Neuron (in vitro differentiated cells): ENCODE results near the gene PREP.
"Not testable (repeated sequence)": the region's sequence is repeated elsewhere in the genome, so short reads cannot be mapped to it uniquely, and the experiment has no call there.

Experiments
- H2AFZ ChIP-seq: one replicate; pipeline ENCODE4 v1.6.1; 2013; ENCODE audit warnings: low read depth, mild to moderate bottlenecking, inconsistent platforms, low read length, moderate library complexity
- H3K27me3 ChIP-seq: one replicate; pipeline ENCODE4 v1.6.1; 2013; ENCODE audit warnings: low read length; ENCODE audit not compliant: insufficient read depth
- H3K36me3 ChIP-seq: one replicate; pipeline ENCODE4 v1.6.1; 2013; ENCODE audit warnings: low read length; ENCODE audit not compliant: insufficient read depth
- H3K4me1 ChIP-seq: one replicate; pipeline ENCODE4 v1.6.1; 2013; ENCODE audit warnings: low read length; ENCODE audit not compliant: insufficient read depth
- H3K4me3 ChIP-seq: 2 replicates; pipeline ENCODE4 v1.5.1; 2013; ENCODE audit warnings: mild to moderate bottlenecking, low read length, moderate library complexity
- H3K9me3 ChIP-seq: one replicate; pipeline ENCODE4 v1.6.1; 2013; ENCODE audit warnings: low read length

Gene PREP

GRCh38 chr6:105352037-105352617, 50.8 kb downstream of the PREP start:
- Histone ChIP-seq H3K4me1 (no peaks in the 10 kb centered on the region), H3K36me3 (peaks cover 16% of the 10 kb centered on the region), H3K4me3 (no peak overlapping the region), H2AFZ (no peak overlapping the region), H3K27me3 (no peaks in the 10 kb centered on the region), H3K9me3 (peaks cover 3% of the 10 kb centered on the region)

- no peak overlapping the region for H2AFZ ChIP-seq
- H3K27me3 ChIP-seq = no peaks in the 10 kb centered on the region
- H3K36me3 ChIP-seq = peaks cover 14% of the 10 kb centered on the region
- peaks cover 14% of the 10 kb centered on the region for H3K4me1 ChIP-seq
- no peaks in the 10 kb centered on the region for H3K9me3 ChIP-seq
- no peak overlapping the region for H3K4me3 ChIP-seq
Measured at GRCh38 chr6:105348897-105349296, 54.0 kb downstream of the PREP start.

DNA sequence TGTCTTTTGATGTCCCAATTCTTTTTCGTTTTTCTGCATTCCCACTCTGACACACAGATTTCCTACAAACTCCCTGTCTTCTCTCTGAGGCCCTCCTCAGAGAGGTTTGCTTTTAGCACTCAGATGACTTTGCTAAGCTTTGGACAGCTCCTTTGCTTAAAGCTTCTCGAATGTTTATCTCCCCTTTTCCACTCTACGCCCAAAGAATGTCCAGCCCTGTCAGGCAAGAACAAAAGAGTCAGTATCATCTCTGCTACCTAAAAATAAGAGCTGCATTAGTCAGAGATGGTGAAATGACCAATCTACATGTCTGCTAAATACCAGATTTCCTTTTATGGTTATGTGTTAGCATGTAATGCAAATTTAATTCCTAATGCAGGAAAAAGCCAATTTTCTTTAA, 56.8 kb downstream of the PREP start:
- H3K27me3 ChIP-seq = no peaks in the 10 kb centered on the region
- peaks cover 14% of the 10 kb centered on the region for H3K4me1 ChIP-seq
- no peak overlapping the region for H3K4me3 ChIP-seq
- H2AFZ ChIP-seq = no peak overlapping the region
- peaks cover 4% of the 10 kb centered on the region for H3K36me3 ChIP-seq
- H3K9me3 ChIP-seq = no peaks in the 10 kb centered on the region

GRCh38 chr6:105345506-105345905, 57.4 kb downstream of the PREP start:
- no peak overlapping the region for H3K4me3 ChIP-seq
- H2AFZ ChIP-seq = no peak overlapping the region
- peaks cover 4% of the 10 kb centered on the region for H3K36me3 ChIP-seq
- H3K9me3 ChIP-seq = no peaks in the 10 kb centered on the region
- H3K27me3 ChIP-seq = no peaks in the 10 kb centered on the region
- peaks cover 14% of the 10 kb centered on the region for H3K4me1 ChIP-seq

- Histone ChIP-seq H3K36me3 (peaks cover 4% of the 10 kb centered on the region), H3K27me3 (no peaks in the 10 kb centered on the region), H3K4me3 (no peak overlapping the region), H3K4me1 (peaks cover 14% of the 10 kb centered on the region), H3K9me3 (no peaks in the 10 kb centered on the region), H2AFZ (no peak overlapping the region)
Measured at GRCh38 chr6:105344881-105345370, 58.0 kb downstream of the PREP start.

DNA sequence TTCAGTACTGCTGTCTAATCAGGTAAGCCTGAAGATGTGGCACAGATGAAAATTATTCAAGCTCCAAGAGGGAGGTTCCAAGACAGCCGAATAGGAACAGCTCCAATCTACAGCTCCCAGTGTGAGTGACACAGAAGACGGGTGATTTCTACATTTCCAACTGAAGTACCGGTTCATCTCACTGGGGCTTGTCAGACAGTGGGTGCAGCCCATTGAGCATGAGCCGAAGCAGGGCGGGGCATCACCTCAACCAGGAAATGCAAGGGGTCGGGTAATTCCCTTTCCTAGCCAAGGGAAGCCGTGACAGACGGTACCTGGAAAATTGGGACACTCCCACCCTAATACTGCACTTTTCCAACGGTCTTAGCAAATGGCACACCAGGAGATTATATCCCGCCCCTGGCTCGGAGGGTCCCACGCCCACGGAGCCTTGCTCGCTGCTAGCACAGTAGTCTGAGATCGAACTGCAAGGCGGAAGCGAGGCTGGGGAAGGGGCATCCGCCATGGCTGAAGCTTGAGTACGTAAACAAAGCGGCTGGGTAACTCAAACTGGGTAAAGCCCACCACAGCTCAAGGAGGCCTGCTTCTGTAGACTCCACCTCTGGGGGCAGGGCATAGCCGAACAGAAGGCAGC, 64.4 kb downstream of the PREP start:
- not testable (repeated sequence) for H3K27me3 ChIP-seq, H3K4me1 ChIP-seq, H3K36me3 ChIP-seq, H3K9me3 ChIP-seq, H3K4me3 ChIP-seq, H2AFZ ChIP-seq

DNA sequence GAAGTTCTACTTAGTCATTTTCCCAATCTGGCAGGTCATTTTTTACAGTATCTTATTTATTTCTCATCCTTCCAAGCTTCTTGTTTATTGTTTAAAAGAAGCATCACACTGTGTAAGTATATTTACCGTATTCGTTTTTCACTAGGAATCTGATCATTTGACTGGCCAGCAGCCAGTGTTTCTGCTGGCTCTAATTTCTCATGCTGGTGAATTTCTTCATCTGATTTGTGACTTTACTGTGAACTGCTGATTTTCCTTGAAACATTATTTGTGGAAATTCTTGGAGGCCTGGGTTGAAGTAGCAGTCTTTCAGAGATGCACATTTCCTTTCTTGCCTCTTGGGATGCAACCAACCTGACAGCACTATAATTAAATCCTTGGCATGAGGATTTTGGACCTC, 65.9 kb downstream of the PREP start:
- peaks cover 3% of the 10 kb centered on the region for H3K4me1 ChIP-seq
- H3K9me3 ChIP-seq = peaks cover 2% of the 10 kb centered on the region
- H2AFZ ChIP-seq = no peak overlapping the region
- H3K27me3 ChIP-seq = no peaks in the 10 kb centered on the region
- H3K4me3 ChIP-seq = no peak overlapping the region
- H3K36me3 ChIP-seq = no peaks in the 10 kb centered on the region

GRCh38 chr6:105332576-105332975, 70.3 kb downstream of the PREP start:
- H3K4me3 ChIP-seq = no peak overlapping the region
- peaks cover 3% of the 10 kb centered on the region for H3K4me1 ChIP-seq
- no peaks in the 10 kb centered on the region for H3K9me3 ChIP-seq
- peaks cover 16% of the 10 kb centered on the region for H3K36me3 ChIP-seq
- H3K27me3 ChIP-seq = no peaks in the 10 kb centered on the region
- H2AFZ ChIP-seq = no peak overlapping the region

DNA sequence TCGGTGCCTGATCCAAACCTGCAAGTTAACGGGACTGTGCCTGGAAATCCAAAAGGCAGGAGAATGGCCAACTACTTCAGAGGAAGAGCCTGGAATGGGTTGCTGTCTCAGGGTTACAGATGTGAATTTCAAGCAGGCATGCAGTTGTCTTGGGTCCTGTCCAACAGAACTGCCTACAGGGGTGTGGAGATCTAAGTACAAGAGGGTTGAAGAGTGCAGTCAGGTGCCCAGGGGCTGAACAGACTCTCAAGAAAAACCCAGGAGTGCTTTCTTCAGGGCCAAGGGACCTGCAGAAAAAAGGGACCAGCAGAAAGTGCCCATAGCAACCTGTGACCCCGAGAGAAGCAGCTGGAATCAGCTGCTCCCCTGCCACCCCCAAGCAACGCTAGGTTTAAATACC, 71.0 kb downstream of the PREP start:
- Histone ChIP-seq H3K4me3 (no peak overlapping the region), H3K4me1 (peaks cover 3% of the 10 kb centered on the region), H2AFZ (no peak overlapping the region), H3K27me3 (no peaks in the 10 kb centered on the region), H3K36me3 (peaks cover 22% of the 10 kb centered on the region), H3K9me3 (no peaks in the 10 kb centered on the region)

DNA sequence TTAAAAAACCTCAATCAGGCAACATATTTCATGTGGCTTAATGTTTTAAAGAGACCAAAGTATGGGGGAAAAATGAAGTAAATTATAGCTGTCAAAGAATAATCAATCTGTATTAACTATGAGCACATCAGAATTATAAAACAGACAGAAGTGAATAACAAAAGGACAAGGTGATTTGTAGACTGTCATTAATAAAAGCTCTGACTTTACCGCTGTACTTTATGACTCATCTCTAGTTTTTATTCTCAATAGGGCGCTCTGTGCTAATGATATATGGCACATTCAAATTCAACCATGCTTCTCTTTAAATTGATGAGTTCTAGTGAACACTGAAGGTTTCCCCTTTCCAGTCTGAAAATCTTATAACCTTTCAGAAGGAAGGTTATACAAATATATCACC, 72.0 kb downstream of the PREP start:
- Histone ChIP-seq H3K4me3 (no peak overlapping the region), H2AFZ (no peak overlapping the region), H3K9me3 (no peaks in the 10 kb centered on the region), H3K36me3 (peaks cover 22% of the 10 kb centered on the region), H3K4me1 (peaks cover 3% of the 10 kb centered on the region), H3K27me3 (no peaks in the 10 kb centered on the region)

GRCh38 chr6:105330364-105330763, 72.5 kb downstream of the PREP start:
- Histone ChIP-seq H2AFZ (no peak overlapping the region), H3K4me3 (no peak overlapping the region), H3K4me1 (peaks cover 3% of the 10 kb centered on the region), H3K27me3 (no peaks in the 10 kb centered on the region), H3K9me3 (no peaks in the 10 kb centered on the region), H3K36me3 (peaks cover 22% of the 10 kb centered on the region)

DNA sequence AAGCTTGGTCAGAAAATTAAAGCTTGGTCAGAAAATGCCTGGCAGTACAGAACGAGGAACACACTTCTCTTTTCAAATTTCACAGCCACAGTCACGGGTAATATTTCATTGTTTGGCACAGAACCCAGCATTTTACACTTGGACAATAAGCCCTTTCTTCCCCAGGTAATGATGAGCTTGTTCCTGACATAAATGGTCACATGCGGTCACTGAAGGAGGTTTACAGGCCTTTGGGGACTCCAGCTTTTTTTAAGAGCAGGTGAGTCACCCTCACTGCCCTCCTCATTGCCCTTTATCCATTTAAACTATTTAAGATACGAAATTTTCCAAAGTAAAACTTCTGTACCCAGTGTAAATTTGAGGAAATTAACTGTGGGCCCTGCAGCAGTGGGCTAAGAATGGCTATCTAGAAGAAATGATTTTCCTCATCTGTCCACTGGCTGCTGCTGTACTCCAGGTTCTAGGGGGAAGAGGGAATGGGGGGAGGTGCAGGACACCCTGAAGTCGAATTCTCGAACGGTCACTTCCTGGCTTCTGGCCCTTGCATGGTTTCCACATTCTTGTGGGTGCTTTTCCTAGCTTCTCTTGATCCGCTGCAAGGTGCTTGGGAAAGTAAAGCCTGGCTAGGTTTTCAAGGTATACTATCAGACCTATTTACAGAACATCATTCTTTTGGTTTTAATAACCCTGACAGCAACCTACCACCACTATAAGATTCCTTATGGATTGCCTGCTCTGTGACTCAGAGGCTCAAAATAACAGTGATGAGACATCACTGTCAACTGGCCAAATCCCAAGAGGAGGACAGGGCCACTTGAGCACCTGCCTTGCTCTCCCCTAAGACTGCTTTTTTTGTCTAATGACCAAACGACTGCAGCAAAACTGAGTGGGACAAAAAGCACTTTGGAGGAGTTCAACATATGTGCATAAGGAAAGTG, 75.8 kb downstream of the PREP start:
- Histone ChIP-seq H3K4me1 (no peaks in the 10 kb centered on the region), H3K9me3 (no peaks in the 10 kb centered on the region), H3K27me3 (no peaks in the 10 kb centered on the region), H3K36me3 (peaks cover 33% of the 10 kb centered on the region), H2AFZ (no peak overlapping the region), H3K4me3 (no peak overlapping the region)

GRCh38 chr6:105326216-105326615, 76.7 kb downstream of the PREP start:
- Histone ChIP-seq H3K27me3 (no peaks in the 10 kb centered on the region), H3K4me1 (peaks cover 1% of the 10 kb centered on the region), H2AFZ (no peak overlapping the region), H3K36me3 (peaks cover 27% of the 10 kb centered on the region), H3K9me3 (no peaks in the 10 kb centered on the region), H3K4me3 (no peak overlapping the region)
